CD4-positive, CD25-positive, alpha-beta regulatory T cell (primary cell): Measurements from ENCODE around the gene DNASE2B. TPM values are rescaled to one million over a fixed set of nuclear protein-coding genes. Genes with fewer than 3 reads are reported as not detected.

Experiments used
- ATAC-seq, 2 donors: fragments of 150-1000 bp; cut with Tn5 transposase; one replicate each; pipeline ENCODE4 v1.10.0; 2021; ENCODE audit warnings: low read depth in 2 of 2, moderate number of reproducible peaks in 2 of 2, moderate library complexity in 1 of 2
- DNase-seq, 3 donors: peaks; one replicate each; pipeline versions ENCODE4 v3.0.0 to v3.0.0-alpha.2; 2012 to 2022; ENCODE audit warnings: mixed read lengths in 1 of 3
- H3K27ac ChIP-seq: one replicate; pipeline ENCODE4 v1.7.0; 2013; ENCODE audit warnings: mild to moderate bottlenecking, low read length; ENCODE audit not compliant: insufficient read depth, poor library complexity, severe bottlenecking
- H3K27me3 ChIP-seq: one replicate; pipeline ENCODE4 v1.7.0; 2013; ENCODE audit warnings: low read length; ENCODE audit not compliant: control insufficient read depth, insufficient read depth
- H3K36me3 ChIP-seq: one replicate; pipeline ENCODE4 v1.7.0; 2013; ENCODE audit warnings: mild to moderate bottlenecking, low read length, moderate library complexity; ENCODE audit not compliant: control insufficient read depth, insufficient read depth
- H3K4me1 ChIP-seq: 2 replicates; pipeline ENCODE4 v1.7.0; 2013; ENCODE audit warnings: mild to moderate bottlenecking, low read length; ENCODE audit not compliant: insufficient read depth, control insufficient read depth, poor library complexity, severe bottlenecking
- H3K4me3 ChIP-seq: one replicate; pipeline ENCODE4 v1.7.0; 2013; ENCODE audit warnings: low read depth, mild to moderate bottlenecking, low read length, moderate library complexity
- H3K9me3 ChIP-seq, 2 experiments: 1 replicate in 1 of 2; 2 replicates in 1 of 2; pipeline ENCODE4 v1.7.0; 2013; ENCODE audit warnings: low read length in 2 of 2, mild to moderate bottlenecking in 1 of 2, moderate library complexity in 1 of 2; ENCODE audit not compliant: control insufficient read depth in 2 of 2
- H3K27ac Mint-ChIP-seq, 3 donors: one replicate each; pipeline ENCODE4 v1.8.0; 2020 to 2022; ENCODE audit warnings: mild to moderate bottlenecking in 3 of 3, mixed read lengths in 3 of 3, moderate library complexity in 2 of 3
- H3K27me3 Mint-ChIP-seq: one replicate; pipeline ENCODE4 v1.8.0; 2022; ENCODE audit warnings: mild to moderate bottlenecking, mixed read lengths
- H3K36me3 Mint-ChIP-seq: one replicate; pipeline ENCODE4 v1.8.0; 2020; ENCODE audit warnings: mixed read lengths
- H3K4me1 Mint-ChIP-seq, 4 donors: one replicate each; pipeline ENCODE4 v1.8.0; 2020 to 2022; ENCODE audit warnings: mixed read lengths in 4 of 4, mild to moderate bottlenecking in 1 of 4
- H3K4me3 Mint-ChIP-seq, 4 donors: one replicate each; pipeline ENCODE4 v1.8.0; 2020 to 2022; ENCODE audit warnings: mild to moderate bottlenecking in 4 of 4, mixed read lengths in 4 of 4, moderate library complexity in 3 of 4
- H3K9me3 Mint-ChIP-seq, 7 donors: one replicate each; pipeline ENCODE4 v1.8.0; 2020 to 2022; ENCODE audit warnings: mixed read lengths in 7 of 7, mild to moderate bottlenecking in 3 of 7, moderate library complexity in 2 of 7
- polyA plus RNA-seq, 4 donors: library from polyadenylated mRNA; unstranded; fragments of 300-500 nt; fragmentation: Illumina TruSeq; gene quantifications; one replicate each; pipeline ENCODE4 v1.2.3, GENCODE V29; 2021
- total RNA-seq: library from RNA; stranded (reverse); gene quantifications from one replicate; pipeline ENCODE4 v1.2.3, GENCODE V29; 2022

The DNASE2B gene
- total and polyA plus RNA-seq, 5 donors from 2014 or later, result not detected

GRCh38 chr1:84377480-84378095 is 20.7 kb upstream of the DNASE2B start:
- H3K9me3 Mint-ChIP-seq, result no peaks in the 10 kb centered on the region
- Histone ChIP-seq H3K4me1 (no peaks in the 10 kb centered on the region), H3K9me3 (no peaks in the 10 kb centered on the region), H3K36me3 (no peaks in the 10 kb centered on the region), H3K27ac (no peak overlapping the region), H3K27me3 (peaks cover 1% of the 10 kb centered on the region), H3K4me3 (no peak overlapping the region)
- H3K4me3 Mint-ChIP-seq, result no peak overlapping the region
- H3K4me1 Mint-ChIP-seq, result no peaks in the 10 kb centered on the region
- no peak overlapping the region for H3K27ac Mint-ChIP-seq
- peaks cover 6% of the 10 kb centered on the region for H3K27me3 Mint-ChIP-seq
- DNase-seq, result no peak
- H3K36me3 Mint-ChIP-seq, result no peaks in the 10 kb centered on the region
- ATAC-seq, result no peak

- ATAC-seq (no peak), DNase-seq (no peak)
- no peak overlapping the region for H3K4me3 Mint-ChIP-seq
- no peaks in the 10 kb centered on the region for H3K36me3 Mint-ChIP-seq
- Histone ChIP-seq H3K36me3 (no peaks in the 10 kb centered on the region), H3K9me3 (no peaks in the 10 kb centered on the region), H3K27ac (no peak overlapping the region), H3K4me1 (no peaks in the 10 kb centered on the region), H3K4me3 (no peak overlapping the region), H3K27me3 (peaks cover 1% of the 10 kb centered on the region)
- no peaks in the 10 kb centered on the region for H3K4me1 Mint-ChIP-seq
- no peaks in the 10 kb centered on the region for H3K9me3 Mint-ChIP-seq
- H3K27me3 Mint-ChIP-seq, result peaks cover 13% of the 10 kb centered on the region
- H3K27ac Mint-ChIP-seq, result no peak overlapping the region
Observed at GRCh38 chr1:84379138-84379916, 19.0 kb upstream of the DNASE2B start.

- Histone ChIP-seq H3K9me3 (no peaks in the 10 kb centered on the region), H3K36me3 (no peaks in the 10 kb centered on the region), H3K27ac (no peak overlapping the region), H3K4me1 (no peaks in the 10 kb centered on the region), H3K4me3 (no peak overlapping the region), H3K27me3 (peaks cover 1% of the 10 kb centered on the region)
- DNase-seq (no peak), ATAC-seq (no peak)
- no peaks in the 10 kb centered on the region for H3K9me3 Mint-ChIP-seq
- H3K27me3 Mint-ChIP-seq, result peaks cover 13% of the 10 kb centered on the region
- H3K4me1 Mint-ChIP-seq, result no peaks in the 10 kb centered on the region
- H3K27ac Mint-ChIP-seq, result no peak overlapping the region
- H3K4me3 Mint-ChIP-seq, result no peak overlapping the region
- no peaks in the 10 kb centered on the region for H3K36me3 Mint-ChIP-seq
Observed at GRCh38 chr1:84379917-84380180, 18.4 kb upstream of the DNASE2B start.

- peaks cover 1% of the 10 kb centered on the region for H3K27me3 ChIP-seq
- no peaks in the 10 kb centered on the region for H3K4me1 Mint-ChIP-seq
- H3K9me3 Mint-ChIP-seq, result no peaks in the 10 kb centered on the region
- H3K4me3 ChIP-seq, result no peak overlapping the region
- no peak for ATAC-seq
- no peak overlapping the region for H3K27ac ChIP-seq
- H3K36me3 ChIP-seq, result no peaks in the 10 kb centered on the region
- peaks cover 21% of the 10 kb centered on the region for H3K27me3 Mint-ChIP-seq
- H3K4me3 Mint-ChIP-seq, result no peak overlapping the region
- no peak for DNase-seq
- no peaks in the 10 kb centered on the region for H3K4me1 ChIP-seq
- no peaks in the 10 kb centered on the region for H3K36me3 Mint-ChIP-seq
- no peaks in the 10 kb centered on the region for H3K9me3 ChIP-seq
- H3K27ac Mint-ChIP-seq, result no peak overlapping the region
Observed at GRCh38 chr1:84382127-84382526, 16.2 kb upstream of the DNASE2B start.

DNA sequence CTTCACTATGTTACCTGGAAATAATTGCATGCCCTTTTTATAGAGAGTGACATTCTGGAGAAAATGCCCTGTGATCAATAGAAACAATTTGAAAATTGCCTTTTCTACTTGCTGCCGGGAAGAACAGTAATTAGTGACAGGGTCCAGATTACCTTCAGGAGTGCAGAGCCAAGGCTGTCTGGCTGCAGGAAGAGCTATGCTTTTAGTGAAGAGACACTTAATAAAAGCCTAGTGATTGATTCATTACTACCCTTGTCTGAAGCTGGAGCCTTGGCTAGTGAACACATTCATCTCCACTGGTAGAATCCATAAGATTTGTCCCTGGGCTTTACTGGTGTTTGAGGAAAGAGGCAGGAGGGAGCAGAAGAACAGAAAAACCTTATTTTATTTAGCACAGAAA is 12.9 kb upstream of the DNASE2B start:
- H3K36me3 Mint-ChIP-seq, result no peaks in the 10 kb centered on the region

GRCh38 chr1:84386716-84387479 is 11.4 kb upstream of the DNASE2B start:
- no peak for DNase-seq
- Histone ChIP-seq H3K36me3 (no peaks in the 10 kb centered on the region), H3K4me3 (no peak overlapping the region), H3K4me1 (no peaks in the 10 kb centered on the region), H3K27ac (no peak overlapping the region), H3K9me3 (no peaks in the 10 kb centered on the region), H3K27me3 (no peaks in the 10 kb centered on the region)
- Mint-ChIP-seq H3K4me1 (no peaks in the 10 kb centered on the region), H3K36me3 (no peaks in the 10 kb centered on the region), H3K9me3 (no peaks in the 10 kb centered on the region), H3K4me3 (no peak overlapping the region), H3K27me3 (peaks cover 24% of the 10 kb centered on the region), H3K27ac (no peak overlapping the region)
- no peak for ATAC-seq

More for the DNA sequence above, 12.9 kb upstream of the DNASE2B start:
- Histone ChIP-seq H3K9me3 (no peaks in the 10 kb centered on the region), H3K36me3 (no peaks in the 10 kb centered on the region), H3K4me3 (no peak overlapping the region), H3K4me1 (no peaks in the 10 kb centered on the region), H3K27ac (no peak overlapping the region), H3K27me3 (peaks cover 1% of the 10 kb centered on the region)
- DNase-seq (no peak), ATAC-seq (no peak)
- no peak overlapping the region for H3K4me3 Mint-ChIP-seq
- no peaks in the 10 kb centered on the region for H3K4me1 Mint-ChIP-seq
- no peaks in the 10 kb centered on the region for H3K9me3 Mint-ChIP-seq
- H3K27me3 Mint-ChIP-seq, result peaks cover 26% of the 10 kb centered on the region
- no peak overlapping the region for H3K27ac Mint-ChIP-seq

DNA sequence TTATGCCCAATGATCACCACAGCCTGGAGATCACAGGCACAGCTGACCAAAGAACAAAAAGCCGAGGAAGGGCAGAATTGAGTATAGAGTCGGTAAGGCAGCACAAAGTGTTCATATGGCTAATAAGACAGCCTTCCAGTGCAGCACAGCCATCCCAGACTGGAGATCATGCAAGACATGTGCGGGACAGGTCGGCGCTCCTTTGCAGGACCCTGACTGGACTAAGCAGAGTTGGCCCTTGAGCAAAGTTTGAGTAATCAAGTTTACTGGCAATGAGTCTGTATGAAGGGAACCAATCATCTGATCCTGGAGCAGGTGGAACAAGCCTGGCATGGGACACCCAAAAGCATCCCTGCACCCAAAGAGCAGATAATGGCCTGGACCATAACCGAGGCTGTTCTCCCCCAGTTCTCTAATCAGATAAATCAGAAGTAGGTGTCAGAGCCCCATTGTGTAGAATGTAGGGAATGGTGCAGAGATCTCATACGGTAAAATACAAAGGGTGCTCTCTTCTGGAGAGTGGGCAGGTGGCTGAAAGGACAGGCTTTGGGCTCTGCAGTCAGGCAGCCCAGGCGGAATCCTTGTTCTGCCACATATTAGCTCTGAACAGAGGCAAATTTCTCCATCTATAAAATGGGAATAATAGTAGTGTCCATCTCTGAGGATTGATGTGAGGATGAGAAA is 10.7 kb upstream of the DNASE2B start:
- Histone ChIP-seq H3K9me3 (no peaks in the 10 kb centered on the region), H3K4me3 (no peak overlapping the region), H3K27me3 (no peaks in the 10 kb centered on the region), H3K4me1 (no peaks in the 10 kb centered on the region), H3K36me3 (no peaks in the 10 kb centered on the region), H3K27ac (no peak overlapping the region)
- H3K4me3 Mint-ChIP-seq, result no peak overlapping the region
- no peaks in the 10 kb centered on the region for H3K9me3 Mint-ChIP-seq
- DNase-seq (no peak), ATAC-seq (no peak)
- H3K36me3 Mint-ChIP-seq, result no peaks in the 10 kb centered on the region
- no peaks in the 10 kb centered on the region for H3K4me1 Mint-ChIP-seq
- H3K27ac Mint-ChIP-seq, result no peak overlapping the region
- H3K27me3 Mint-ChIP-seq, result peaks cover 24% of the 10 kb centered on the region
